IMR-90 (cell line): ENCODE results near the gene DNMT3A. TPM values are rescaled to one million over a fixed set of nuclear protein-coding genes. Genes with fewer than 3 reads are reported as not detected.

ENCODE experiments used
- ATAC-seq: fragments of 200-7000 bp; cut with Tn5 transposase; 2 replicates; pipeline ENCODE4 v1.9.1; 2020; ENCODE audit warnings: low read depth, mild to moderate bottlenecking, moderate library complexity
- BruUV-seq: library from RNA; stranded (reverse); fragments of 400-500 nt; replicated peaks from 2 replicates; lab custom pipeline; 2021; lab: Mats Ljungman, UMichigan
- CTCF ChIA-PET: fragments of 300-600 bp; formaldehyde crosslinking; extraction: SDS; loops from one replicate; lab custom pipeline; 2021; ENCODE audit warnings: antibody characterized with exemption; lab: Yijun Ruan, JAX
- POLR2A ChIA-PET: fragments of 300-600 bp; sonication (Branson Sonifier 250); formaldehyde crosslinking; loops from one replicate; lab custom pipeline; 2022; ENCODE audit warnings: antibody characterized with exemption; ENCODE audit not compliant: unreplicated experiment; lab: Charles Lee
- DNase-seq: peaks from one replicate; pipeline ENCODE4 v3.0.0; 2013
- H2AFZ ChIP-seq: replicated peaks from 2 replicates; pipeline ENCODE3; 2013; ENCODE audit warnings: low read length, mild to moderate bottlenecking; ENCODE audit not compliant: poor library complexity
- H2AK5ac ChIP-seq: 2 replicates; pipeline ENCODE4 v1.6.1; 2013; ENCODE audit warnings: low read depth, low read length, inconsistent platforms
- H2AK9ac ChIP-seq: replicated peaks from 2 replicates; pipeline ENCODE3; 2013; ENCODE audit warnings: mild to moderate bottlenecking, low read depth, low read length, moderate library complexity; ENCODE audit not compliant: poor library complexity
- H2BK120ac ChIP-seq: 2 replicates; pipeline ENCODE4 v1.6.1; 2013; ENCODE audit warnings: low read depth, low read length, inconsistent platforms
- H2BK15ac ChIP-seq: 3 replicates; pipeline ENCODE4 v1.6.1; 2013; ENCODE audit warnings: low read depth, low read length, inconsistent platforms
- H2BK20ac ChIP-seq: 2 replicates; pipeline ENCODE4 v1.6.1; 2013; ENCODE audit warnings: low read depth, mild to moderate bottlenecking, inconsistent platforms, low read length, moderate library complexity
- H2BK5ac ChIP-seq: 2 replicates; pipeline ENCODE4 v1.6.1; 2013; ENCODE audit warnings: mild to moderate bottlenecking, low read depth, low read length, inconsistent platforms; ENCODE audit not compliant: poor library complexity, severe bottlenecking
- H3K14ac ChIP-seq: replicated peaks from 2 replicates; pipeline ENCODE4 v1.6.1; 2013; ENCODE audit warnings: low read depth, low read length, inconsistent platforms
- H3K18ac ChIP-seq: 2 replicates; pipeline ENCODE4 v1.6.1; 2013; ENCODE audit warnings: low read depth, low read length, control low read depth
- H3K23ac ChIP-seq: 2 replicates; pipeline ENCODE4 v1.6.1; 2013; ENCODE audit warnings: low read depth, low read length, inconsistent platforms
- H3K27ac ChIP-seq: 2 replicates; pipeline ENCODE4 v1.5.1; 2013; ENCODE audit warnings: mild to moderate bottlenecking, control low read depth, low read length; ENCODE audit not compliant: insufficient read depth
- H3K27me3 ChIP-seq: 2 replicates; pipeline ENCODE4 v1.6.1; 2013; ENCODE audit warnings: low read length; ENCODE audit not compliant: control insufficient read depth, insufficient read depth
- H3K36me3 ChIP-seq: 2 replicates; pipeline ENCODE4 v1.6.1; 2013; ENCODE audit warnings: low read length, mixed read lengths; ENCODE audit not compliant: control insufficient read depth, insufficient read depth
- H3K4ac ChIP-seq: 2 replicates; pipeline ENCODE4 v1.6.1; 2013; ENCODE audit warnings: low read depth, low read length, inconsistent platforms
- H3K4me1 ChIP-seq: 2 replicates; pipeline ENCODE4 v1.6.1; 2013; ENCODE audit warnings: low read length, mixed read lengths; ENCODE audit not compliant: control insufficient read depth, insufficient read depth
- H3K4me2 ChIP-seq: 2 replicates; pipeline ENCODE4 v1.6.1; 2013; ENCODE audit warnings: low read depth, mild to moderate bottlenecking, control low read depth, low read length, moderate library complexity
- H3K4me3 ChIP-seq: 2 replicates; pipeline ENCODE4 v1.5.1; 2013; ENCODE audit warnings: low read depth, mild to moderate bottlenecking, control low read depth, low read length, moderate library complexity; ENCODE audit not compliant: insufficient read depth
- H3K56ac ChIP-seq: 2 replicates; pipeline ENCODE4 v1.6.1; 2013; ENCODE audit warnings: low read length, inconsistent platforms; ENCODE audit not compliant: insufficient read depth; ENCODE audit errors: extremely low read depth
- H3K79me1 ChIP-seq, 2 experiments: 2 replicates each; pipeline ENCODE4 v1.6.1; 2013; ENCODE audit warnings: low read length in 2 of 2, inconsistent platforms in 1 of 2, low read depth in 1 of 2
- H3K9ac ChIP-seq: 2 replicates; pipeline ENCODE4 v1.6.1; 2013; ENCODE audit warnings: low read depth, low read length, control low read depth
- H3K9me1 ChIP-seq: 2 replicates; pipeline ENCODE4 v1.6.1; 2013; ENCODE audit warnings: low read length, inconsistent platforms; ENCODE audit not compliant: insufficient read depth
- H3K9me3 ChIP-seq: 2 replicates; pipeline ENCODE4 v1.6.1; 2013; ENCODE audit warnings: low read length; ENCODE audit not compliant: control insufficient read depth, insufficient read depth
- H4K20me1 ChIP-seq: 2 replicates; pipeline ENCODE4 v1.6.1; 2013; ENCODE audit warnings: low read length, inconsistent platforms; ENCODE audit not compliant: insufficient read depth
- H4K5ac ChIP-seq: 2 replicates; pipeline ENCODE4 v1.6.1; 2013; ENCODE audit warnings: mild to moderate bottlenecking, low read depth, low read length, control low read depth
- H4K8ac ChIP-seq, 2 experiments: 2 replicates each; pipeline ENCODE4 v1.6.1; 2013; ENCODE audit warnings: low read depth in 2 of 2, low read length in 2 of 2, control low read depth in 1 of 2, inconsistent platforms in 1 of 2
- H4K91ac ChIP-seq: 2 replicates; pipeline ENCODE4 v1.6.1; 2013; ENCODE audit warnings: low read depth, low read length, inconsistent platforms; ENCODE audit not compliant: insufficient read depth
- MAZ ChIP-seq: IDR thresholded peaks from 2 replicates; pipeline ENCODE4 v1.6.1; 2012; ENCODE audit warnings: low read depth, mild to moderate bottlenecking, low read length, improper control_type of control experiment, moderate library complexity, borderline replicate concordance
- MXI1 ChIP-seq: IDR thresholded peaks from 2 replicates; pipeline ENCODE4 v1.6.1; 2012; ENCODE audit warnings: low read depth, mild to moderate bottlenecking, low read length, moderate library complexity, borderline replicate concordance
- WGBS, 2 experiments: methylation state at CpG; one replicate each; pipeline versions ENCODE4 v1.1.5 to v1.1.7; 2013; ENCODE audit warnings: missing lambda C conversion rate in 2 of 2; ENCODE audit not compliant: insufficient read length in 1 of 2; ENCODE audit errors: extremely low coverage in 2 of 2; 5-methylcytosine and 5-hydroxymethylcytosine counted together
- dilution Hi-C: fragments of 300-500 bp; cut with HindIII; formaldehyde crosslinking; loops from one replicate; pipeline ENCODE4 v1.14.3; 2018; ENCODE audit warnings: low sequenced_read_pairs; ENCODE audit not compliant: unreplicated experiment
- in situ Hi-C: fragments of 300-500 bp; cut with MboI; formaldehyde crosslinking; loops from 3 replicates; pipeline ENCODE4 v1.14.3; 2019; ENCODE audit warnings: low sequenced_read_pairs, inconsistent platforms, mixed read lengths
- intact Hi-C: fragments of 100-400 bp; cut with micrococcal nuclease; formaldehyde crosslinking; loops from 2 replicates; pipeline ENCODE4 v1.10.0; 2022
- polyA plus RNA-seq, 3 experiments: library from polyadenylated mRNA; depleted of rRNA; stranded (reverse); fragments of >200 nt; gene quantifications; 2 replicates each; pipeline ENCODE4 v1.2.3, GENCODE V29; 2012; ENCODE audit warnings: low replicate concordance in 1 of 3
- total RNA-seq: library from RNA; depleted of rRNA; stranded (reverse); fragments of >200 nt; gene quantifications from 2 replicates; pipeline ENCODE4 v1.2.3, GENCODE V29; 2012

DNMT3A gene
- total and polyA plus RNA-seq, 2 of the 4 experiments (the other 2 are of a cell fraction): 4.4 to 9.7 TPM

DNA sequence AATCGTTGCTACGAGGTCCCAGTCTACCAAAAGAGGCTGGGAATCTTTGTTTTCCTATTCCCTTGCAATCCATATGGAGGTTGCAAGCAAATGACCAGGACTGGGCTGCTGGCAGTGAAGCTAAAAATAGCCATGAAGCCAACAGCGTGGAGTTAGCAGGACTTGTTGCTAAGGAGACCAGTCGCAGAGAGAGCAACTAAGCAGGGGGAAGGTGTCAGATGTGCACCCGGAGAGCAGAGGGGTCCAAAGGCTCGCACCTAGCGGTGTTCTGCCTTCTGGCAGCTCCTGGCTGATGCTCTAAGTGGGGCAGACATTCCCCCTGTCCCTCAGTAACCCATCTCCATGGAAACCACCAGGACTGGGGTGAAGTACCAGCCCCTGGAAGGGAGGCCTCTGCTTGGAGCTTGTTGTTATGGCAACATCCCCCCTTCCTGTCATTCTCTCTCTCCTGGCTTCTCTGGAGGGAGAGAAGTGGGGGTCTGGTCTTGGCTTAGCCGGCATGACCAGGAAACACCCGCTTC, 84.6 kb downstream of the DNMT3A start:
- intact Hi-C loops (loop anchor here (10.0 kb wide), 1 partner anchor 308 kb away; no protein-coding TSS in a partner anchor), dilution Hi-C loops (no loop called here), in situ Hi-C loops (no loop called here)
- Histone ChIP-seq H2BK15ac (no peak overlapping the region), H4K5ac (no peak overlapping the region), H4K91ac (no peak overlapping the region), H3K27ac (no peak overlapping the region), H3K9me3 (no peaks in the 10 kb centered on the region), H3K9me1 (no peaks in the 10 kb centered on the region), H3K56ac (no peak overlapping the region), H4K20me1 (no peaks in the 10 kb centered on the region), H3K4me2 (no peak overlapping the region), H3K36me3 (peaks cover 28% of the 10 kb centered on the region), H4K8ac (no peak overlapping the region), H3K4me1 (peaks cover 6% of the 10 kb centered on the region), H2AK5ac (no peak overlapping the region), H3K4me3 (no peak overlapping the region), H3K18ac (no peak overlapping the region), H3K79me1 (no peaks in the 10 kb centered on the region), H2AFZ (no peak overlapping the region), H3K27me3 (no peaks in the 10 kb centered on the region), H2AK9ac (no peak overlapping the region), H2BK20ac (no peak overlapping the region), H2BK5ac (no peak overlapping the region), H3K14ac (no peak overlapping the region), H3K9ac (no peak overlapping the region), H2BK120ac (no peak overlapping the region), H3K4ac (no peak overlapping the region), H3K23ac (no peak overlapping the region)
- CTCF ChIA-PET: no interaction called here
- WGBS, 2 experiments: no CpG with 5 or more reads among the region's 9 CpGs
- DNase-seq (peak; percentile 85), ATAC-seq (peak; percentile 79)
- peak; percentile 73; the same call in 1 of the 2 replicates for TF ChIP-seq MXI1
- no peak for TF ChIP-seq MAZ
- POLR2A ChIA-PET: no interaction called here
- BruUV-seq: no TSS peak
